ENCODE measurements around the gene ATP13A5.

Gene ATP13A5

DNA sequence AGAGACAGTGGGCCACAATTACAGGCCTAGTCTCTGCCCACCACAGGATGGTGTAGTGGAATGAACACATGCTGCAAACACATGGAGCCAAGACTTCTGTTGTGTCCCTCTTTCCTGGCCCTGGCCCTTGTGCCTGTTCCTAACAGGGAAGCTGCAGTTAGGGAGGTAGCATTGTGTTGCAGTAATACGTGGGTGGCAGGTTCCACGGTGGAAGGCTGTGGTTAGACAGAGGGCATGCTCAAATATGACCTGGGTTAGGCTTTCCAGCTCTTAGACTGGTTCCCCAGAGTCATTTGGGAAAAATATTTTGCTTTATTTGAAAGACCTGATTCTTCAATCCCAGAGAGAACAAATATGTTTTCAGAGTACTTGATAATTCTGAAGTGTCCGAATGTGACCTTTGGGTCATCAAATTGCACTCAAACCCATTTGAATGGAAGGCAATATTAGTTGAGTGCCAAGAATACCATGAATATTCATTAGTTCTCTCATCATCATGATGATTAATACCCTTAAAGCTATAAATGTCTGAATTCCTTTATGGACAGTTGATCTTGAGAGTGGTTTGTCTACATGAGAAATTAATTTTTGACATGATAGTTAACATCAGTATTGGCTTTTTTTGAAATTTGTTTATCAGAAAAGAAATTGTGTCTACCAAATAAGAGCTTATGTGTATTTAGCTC is 109.1 kb downstream of the ATP13A5 start:
- in situ Hi-C loops (cut with MboI; ENCODE audit: low sequenced_read_pairs) = no loop called here

DNA sequence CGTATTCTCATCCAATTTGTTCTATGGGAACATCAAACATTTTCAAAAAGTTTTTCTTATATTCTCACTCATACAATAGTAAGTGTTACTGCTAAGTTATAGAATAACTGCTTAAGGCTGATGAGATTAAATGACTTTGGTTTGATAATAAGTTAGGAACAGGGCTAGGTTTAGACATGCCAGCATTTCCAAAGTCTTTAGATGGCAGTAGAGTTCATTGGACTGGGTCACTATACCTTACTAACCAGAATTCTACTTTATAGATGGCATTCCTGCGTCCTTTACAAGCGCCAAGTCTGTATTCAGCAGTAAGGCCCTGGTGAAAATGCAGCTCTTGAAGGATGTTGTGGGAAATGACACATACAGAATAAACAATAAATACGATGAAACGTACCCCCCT is 115.8 kb downstream of the ATP13A5 start:
- in situ Hi-C loops (cut with MboI; ENCODE audit: low sequenced_read_pairs) = no loop called here

DNA sequence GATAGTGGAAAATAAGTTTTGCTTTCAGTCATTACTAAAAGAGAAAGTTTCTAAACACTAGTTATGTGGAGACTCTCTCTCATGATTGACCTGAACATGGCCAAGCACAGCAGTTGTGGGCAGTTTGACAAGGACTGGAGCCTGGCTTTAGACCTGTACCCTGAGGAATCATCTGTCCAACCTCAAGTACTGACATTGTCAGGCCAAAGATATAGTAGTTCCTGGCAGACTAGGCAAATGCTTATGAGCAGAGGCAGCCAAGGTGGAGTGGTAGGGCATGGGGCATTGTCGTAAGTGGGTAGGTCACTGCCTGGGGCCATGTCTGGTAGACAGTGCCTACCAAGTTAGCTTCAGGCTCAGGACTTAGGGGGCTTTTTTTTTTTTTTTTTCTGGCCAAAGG is 116.6 kb downstream of the ATP13A5 start:
- in situ Hi-C loops (cut with MboI; ENCODE audit: low sequenced_read_pairs) = no loop called here

DNA sequence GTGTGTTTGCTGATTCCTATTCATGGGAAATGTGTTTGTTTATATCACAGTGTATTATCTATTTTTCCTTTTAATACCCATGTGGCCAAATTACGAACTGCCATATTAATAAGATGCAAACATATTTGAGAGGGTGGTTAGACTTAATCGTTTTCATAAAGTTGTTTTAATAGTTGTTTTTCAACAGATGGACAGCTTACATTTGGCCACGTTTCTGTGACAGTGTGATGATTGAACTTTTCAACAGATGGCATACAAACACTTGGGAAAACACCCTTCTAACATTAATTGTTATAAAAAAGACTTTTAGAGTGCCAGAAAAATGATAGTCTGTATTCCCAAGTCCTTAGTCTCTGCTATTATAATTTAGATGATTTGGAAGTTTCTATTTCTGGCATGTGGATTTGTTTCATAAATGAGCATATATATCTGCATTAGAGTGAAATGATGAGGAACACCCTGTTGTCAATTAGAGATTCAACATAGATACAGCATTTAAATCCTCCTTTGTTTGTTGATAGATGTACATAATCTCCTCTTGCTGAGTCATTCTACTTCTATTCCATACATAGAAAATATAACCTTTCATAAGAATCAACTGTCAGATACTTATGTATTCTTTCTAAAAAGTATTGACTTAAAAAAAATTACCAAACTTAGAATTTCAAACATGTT is 124.4 kb downstream of the ATP13A5 start:
- in situ Hi-C loops (cut with MboI; ENCODE audit: low sequenced_read_pairs) = no loop called here

DNA sequence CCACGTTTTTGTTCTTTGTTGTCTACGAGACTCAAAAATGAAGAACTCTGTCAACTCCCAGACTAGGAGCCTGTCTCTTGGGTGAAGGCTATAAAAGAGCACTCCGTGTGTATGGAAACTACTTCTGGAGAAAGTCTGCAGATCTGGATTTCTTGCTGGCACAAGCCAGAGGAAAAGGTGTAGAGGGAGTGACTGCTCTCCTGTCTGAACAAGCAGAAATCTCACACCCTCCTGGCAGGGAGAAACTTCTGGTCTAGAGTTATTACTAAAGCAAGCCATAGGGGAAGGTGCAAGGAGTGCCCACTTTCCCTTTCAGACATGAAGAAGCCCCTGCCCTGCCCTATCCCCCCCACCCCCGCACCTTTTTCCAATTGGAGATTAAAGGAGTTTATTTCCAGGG is 128.1 kb downstream of the ATP13A5 start:
- in situ Hi-C loops (cut with MboI; ENCODE audit: low sequenced_read_pairs) = no loop called here

DNA sequence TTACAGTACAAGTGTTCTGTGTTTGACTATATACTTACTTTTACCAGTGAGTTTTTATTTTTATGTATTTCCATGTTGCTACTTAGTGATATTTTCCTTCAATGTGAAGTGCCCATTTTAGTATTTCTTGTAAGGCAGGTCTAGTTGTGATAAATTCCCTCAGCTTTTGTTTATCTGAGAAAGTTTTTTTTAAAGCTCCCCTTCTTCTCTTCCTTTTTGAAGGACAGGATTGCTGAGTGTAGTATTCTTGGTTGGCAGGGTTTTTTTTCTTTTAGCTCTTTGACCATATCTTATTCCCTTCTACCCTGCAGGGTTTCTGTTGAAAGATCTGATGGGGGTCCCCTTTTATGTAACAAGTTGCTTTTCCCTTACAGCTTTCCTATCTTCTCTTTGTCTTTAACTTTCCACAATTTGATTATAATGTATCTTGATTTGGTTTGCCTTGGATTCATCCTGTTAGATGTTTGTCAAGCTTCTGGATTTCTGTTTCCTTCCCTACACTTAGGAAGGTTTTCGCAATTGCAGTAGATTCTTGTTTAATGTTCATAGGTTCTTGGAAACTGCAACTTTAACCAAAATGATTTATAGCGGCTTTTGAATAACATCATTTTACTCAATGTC is 129.6 kb downstream of the ATP13A5 start:
- in situ Hi-C loops (cut with MboI; ENCODE audit: low sequenced_read_pairs) = no loop called here

DNA sequence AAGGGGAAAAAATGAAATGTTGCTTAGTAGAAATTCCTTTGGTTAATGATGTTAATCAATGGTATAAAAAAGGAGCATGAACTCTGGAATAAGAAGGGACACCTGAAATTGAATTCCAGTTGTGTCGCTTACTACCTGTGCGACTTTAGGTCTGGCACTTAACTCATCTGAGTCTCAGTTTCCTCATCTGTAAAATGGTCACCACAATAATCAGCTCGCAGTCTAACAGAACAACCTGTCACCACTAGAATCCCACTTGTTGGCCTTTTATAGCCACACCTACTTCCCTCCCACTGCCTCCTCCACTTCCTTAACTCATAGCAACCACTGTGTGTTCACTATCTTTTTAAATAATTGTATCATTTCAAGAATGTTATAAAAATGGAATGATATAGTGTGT is 135.0 kb downstream of the ATP13A5 start:
- in situ Hi-C loops (cut with MboI; ENCODE audit: low sequenced_read_pairs) = no loop called here

DNA sequence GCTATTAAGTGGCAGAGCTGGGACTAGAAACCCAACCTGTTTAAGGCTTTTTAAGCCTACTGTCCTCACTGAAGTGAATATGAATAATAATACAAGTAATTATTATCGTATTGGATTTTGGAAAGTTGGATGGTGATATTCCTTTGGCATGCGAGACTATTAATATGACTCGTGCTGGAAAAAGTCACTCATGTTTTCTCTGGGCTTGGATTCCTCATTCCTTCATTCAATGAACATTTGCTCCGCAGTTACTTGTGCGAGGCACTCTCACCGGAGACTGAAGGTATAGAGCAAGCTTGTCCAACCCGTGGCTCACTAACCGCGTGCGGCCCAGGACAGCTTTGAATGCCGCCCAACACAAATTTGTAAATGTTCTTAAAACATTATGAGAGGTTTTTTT is 136.8 kb downstream of the ATP13A5 start:
- in situ Hi-C loops (cut with MboI; ENCODE audit: low sequenced_read_pairs) = no loop called here

DNA sequence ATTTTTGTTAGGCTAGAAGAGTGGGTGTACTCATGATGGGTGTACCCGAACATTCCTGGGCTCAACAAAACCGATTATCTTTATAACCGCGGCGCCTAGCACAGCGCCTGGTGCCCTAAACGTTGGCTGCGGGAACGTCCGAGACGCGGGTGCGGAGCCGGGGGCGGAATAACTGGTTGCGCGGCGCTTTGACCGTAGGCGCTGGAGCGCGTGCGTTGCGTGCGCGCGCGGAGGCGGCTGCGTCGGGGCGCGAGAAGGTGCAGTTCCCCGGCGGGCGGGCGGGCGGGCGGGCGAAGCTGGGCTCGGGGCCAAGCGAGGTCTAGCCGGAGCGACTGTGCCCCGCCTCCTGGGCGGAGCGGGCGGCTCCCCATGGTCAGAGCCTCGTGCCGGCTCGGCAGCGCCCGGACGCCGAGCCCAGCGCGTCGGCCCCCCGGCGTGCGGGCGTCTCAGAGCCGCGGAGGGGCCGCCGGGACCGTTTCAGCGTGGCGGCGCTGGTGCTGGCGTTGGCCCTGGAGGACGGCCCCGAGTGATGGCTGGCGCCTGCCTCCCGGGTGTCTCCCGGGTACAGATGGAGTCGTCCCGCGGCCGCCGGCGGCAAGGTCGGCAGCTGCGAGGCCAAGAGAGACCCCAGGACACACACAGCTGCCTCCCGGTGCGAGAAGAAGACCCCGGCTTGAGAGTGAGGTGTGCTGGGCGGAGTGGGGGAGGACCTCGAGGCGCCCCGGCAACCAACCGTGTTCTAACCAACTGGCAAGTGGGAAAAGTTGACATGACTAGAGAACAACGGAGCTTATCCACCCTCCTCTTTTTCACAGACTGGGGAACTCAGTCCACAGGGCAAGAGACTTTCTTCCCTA is 137.5 kb downstream of the ATP13A5 start, which contains the start of gene PLAAT1:
TSS of gene PLAAT1 (plus strand) at position 373 of the 857 bp plus-strand sequence. CDS start 14,429 bp downstream, outside the sequence.
- in situ Hi-C loops (cut with MboI; ENCODE audit: low sequenced_read_pairs) = no loop called here

DNA sequence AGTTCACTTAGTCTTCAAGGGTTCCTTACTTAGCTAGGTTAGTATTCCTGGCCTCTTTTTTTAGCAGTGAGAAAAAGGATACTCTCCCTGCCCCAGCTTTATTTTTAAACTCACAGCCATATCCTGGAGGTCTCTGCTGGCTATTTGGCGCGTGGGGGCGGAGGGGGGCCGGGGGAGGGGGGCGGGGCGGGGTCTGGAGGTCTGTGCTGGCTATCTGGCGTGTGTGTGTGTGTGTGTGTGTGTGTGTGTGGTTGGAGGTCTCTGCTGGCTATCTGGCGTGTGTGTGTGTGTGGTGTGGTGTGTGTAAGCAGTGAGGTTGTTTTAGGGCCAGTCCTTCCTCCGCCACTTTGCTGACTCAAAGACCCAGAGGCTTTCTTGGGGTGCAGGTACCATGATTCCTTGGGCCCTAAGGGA is 138.1 kb downstream of the ATP13A5 start:
- in situ Hi-C loops (cut with MboI; ENCODE audit: low sequenced_read_pairs) = no loop called here

DNA sequence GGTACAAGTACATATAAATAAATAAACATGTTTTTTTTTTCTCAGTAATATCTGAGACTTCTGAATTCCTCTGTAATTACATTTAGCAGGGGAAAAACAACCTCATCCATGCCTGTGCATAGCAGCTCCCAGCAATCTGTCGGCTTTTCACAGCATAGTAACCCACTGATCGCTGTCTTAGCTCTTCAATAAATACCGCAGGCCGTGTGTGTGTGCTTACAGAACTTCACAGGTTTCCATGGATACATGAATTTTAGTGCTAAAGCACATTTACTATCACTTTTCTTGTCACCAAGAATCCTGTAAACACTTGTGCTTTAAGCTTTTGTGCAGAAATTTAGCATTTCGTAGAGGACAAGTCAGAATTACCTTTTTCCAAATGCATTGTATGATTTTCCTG is 141.5 kb downstream of the ATP13A5 start:
- in situ Hi-C loops (cut with MboI; ENCODE audit: low sequenced_read_pairs) = no loop called here

DNA sequence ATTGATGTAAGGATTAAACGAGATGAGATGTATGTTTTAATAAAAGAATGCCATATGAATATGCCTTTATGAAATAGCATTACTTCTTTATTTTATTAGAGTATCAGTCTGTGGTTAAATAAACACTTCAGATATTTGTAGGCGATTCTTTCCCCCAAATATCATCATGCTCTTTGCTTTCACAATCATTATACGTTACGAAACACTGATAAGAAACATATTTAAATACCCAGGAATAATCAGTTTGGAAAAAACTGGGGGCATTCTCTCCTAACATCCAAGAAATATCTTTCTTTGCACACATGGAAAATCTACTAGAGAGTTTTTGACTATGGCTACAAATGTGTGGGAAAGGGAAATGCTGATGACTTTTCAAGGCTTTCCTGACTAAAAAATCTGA is 142.0 kb downstream of the ATP13A5 start:
- in situ Hi-C loops (cut with MboI; ENCODE audit: low sequenced_read_pairs) = no loop called here

DNA sequence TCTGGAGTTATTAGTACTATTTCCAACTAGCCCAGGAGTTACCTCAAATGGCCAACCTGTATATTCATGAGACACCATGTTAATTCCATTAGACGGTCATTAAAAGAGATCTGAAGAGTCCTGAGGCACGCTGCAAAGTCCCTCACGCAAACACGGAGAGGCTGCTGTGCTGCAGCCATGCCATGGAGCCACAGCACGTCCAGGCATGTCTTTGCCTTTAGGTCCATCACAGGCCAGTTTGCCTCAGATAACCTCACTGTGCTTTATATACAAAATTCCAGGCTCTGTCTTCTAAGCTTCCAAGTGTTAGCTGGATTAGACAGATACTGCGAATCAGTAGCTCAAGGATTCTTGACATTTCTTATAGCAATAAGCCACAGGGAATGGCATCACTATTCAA is 147.4 kb downstream of the ATP13A5 start:
- in situ Hi-C loops (cut with MboI; ENCODE audit: low sequenced_read_pairs) = no loop called here

DNA sequence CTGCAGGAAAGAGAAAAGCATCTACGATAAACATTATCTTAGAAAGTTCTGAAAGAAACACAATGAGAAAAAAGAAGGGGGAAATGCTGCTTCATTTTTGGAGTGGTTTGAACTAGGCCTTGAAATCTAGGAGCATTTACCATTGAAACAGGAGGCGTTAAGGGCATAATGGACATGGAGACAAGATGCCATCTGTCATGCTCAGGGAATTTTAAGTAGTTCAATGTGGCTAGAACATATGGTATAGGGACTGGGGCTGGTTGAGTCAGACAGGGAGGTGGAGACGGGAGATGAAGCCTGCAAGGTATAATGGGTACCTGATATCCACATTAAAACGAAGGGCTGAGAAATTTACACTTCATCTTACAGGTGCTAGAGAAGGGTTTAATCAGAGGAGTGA is 147.9 kb downstream of the ATP13A5 start:
- in situ Hi-C loops (cut with MboI; ENCODE audit: low sequenced_read_pairs) = no loop called here

DNA sequence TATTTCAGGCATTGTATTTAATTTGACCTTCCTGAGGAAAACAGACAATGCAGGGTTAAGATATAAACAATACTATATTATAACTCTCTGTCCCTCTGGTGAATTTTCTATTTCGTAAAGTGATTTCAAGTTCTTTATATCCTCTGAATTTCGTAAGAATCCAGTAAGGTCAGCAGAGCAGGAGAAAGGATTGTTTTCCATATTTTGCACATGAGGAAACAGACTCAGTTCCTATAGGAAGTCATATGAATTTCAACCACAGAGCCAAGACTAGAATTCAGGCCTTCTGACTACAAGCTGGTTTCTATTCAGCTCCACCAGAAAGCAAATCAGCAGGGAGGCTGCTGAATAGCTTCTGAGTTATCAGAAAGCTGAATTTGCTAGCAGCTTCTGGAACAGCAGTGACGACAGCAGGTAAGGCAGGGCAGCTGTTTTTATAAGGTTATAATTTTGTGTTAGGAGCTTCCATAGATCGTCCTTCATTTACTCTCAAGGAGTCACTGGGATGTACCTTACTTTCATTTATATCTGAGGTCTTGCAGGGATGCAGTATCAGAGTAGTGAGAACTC is 148.6 kb downstream of the ATP13A5 start:
- in situ Hi-C loops (cut with MboI; ENCODE audit: low sequenced_read_pairs) = no loop called here

DNA sequence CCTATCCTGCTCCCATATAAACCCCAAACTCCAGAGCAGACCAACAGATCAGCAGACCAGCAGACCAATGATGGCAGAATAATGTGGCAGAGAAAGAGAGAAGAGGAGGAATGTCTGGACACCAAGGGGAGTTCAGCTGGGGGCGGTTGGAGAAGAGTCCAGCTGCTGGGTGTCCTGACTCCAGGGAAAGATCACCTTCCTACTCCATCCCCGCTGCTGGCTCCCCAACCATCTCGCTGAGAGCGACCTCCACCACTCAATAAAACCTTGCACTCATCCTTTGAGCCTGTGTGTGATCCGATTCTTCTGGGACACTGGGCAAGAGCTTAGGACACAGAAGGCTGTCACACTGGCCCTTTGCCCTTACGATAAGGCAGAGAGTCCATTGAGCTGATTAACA is 150.3 kb downstream of the ATP13A5 start:
- in situ Hi-C loops (cut with MboI; ENCODE audit: low sequenced_read_pairs) = no loop called here

DNA sequence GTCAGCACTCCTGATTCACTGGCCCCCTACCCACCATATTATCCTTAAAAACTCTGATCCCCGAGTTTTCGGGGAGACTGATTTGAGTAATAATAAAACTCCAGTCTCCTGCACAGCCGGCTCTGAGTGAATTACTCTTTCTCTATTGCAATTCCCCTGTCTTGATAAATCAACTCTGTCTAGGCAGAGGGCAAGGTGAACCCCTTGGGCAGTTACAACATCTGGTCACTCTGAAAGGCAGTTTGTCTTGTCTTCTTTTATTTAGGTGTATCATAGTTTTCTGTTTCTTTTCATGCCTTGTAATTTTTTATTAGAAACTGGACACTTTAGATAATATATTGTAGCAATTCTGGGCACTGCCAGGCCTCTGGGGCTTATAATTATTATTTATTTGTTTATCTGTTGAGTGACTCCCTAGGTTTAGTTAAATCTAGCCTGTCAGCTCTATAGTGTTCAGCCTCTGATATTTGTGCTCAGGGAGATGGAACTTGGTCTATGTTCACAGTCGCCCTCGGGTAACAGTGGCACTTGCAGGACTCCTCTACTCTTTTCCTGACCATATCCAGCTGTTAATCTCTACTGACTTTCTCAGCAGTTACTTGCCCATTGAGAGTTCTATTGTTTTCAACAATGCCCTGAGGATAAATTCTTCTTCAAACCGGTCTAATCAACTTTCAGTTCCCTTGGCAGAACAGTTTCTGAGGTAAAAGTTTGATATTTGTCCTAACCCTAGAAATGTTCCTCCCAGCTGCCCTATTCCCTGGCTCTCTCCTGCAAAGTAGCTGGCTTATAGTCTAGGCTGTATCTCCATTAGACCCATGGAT is 153.0 kb downstream of the ATP13A5 start:
- in situ Hi-C loops (cut with MboI; ENCODE audit: low sequenced_read_pairs) = no loop called here

All from hTERT RPE-1 (cell line).